ENCODE data around the gene CFHR5.

CFHR5 gene

DNA sequence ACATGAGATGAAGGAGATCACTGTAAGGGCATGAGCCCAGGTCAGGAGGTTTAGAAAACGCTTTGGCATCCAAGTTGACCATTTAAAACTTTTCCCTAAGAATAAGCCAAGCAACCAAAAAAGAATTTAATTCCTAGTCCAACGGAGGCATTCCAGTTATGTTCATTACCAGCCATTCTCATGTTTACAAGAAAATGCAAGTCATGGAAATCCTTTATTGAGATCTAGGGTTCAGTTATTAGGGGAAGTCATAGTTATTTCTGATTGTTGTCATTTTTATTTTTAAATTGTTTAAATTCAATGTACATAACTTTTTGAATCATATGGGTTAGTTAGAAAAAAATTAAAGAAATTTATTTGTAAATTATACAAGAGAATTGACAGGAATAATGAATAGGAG, 24.5 kb downstream of the CFHR5 start:
- Histone ChIP-seq H3K4ac (ENCODE audit: low read depth, low read length) (no peak overlapping the region), H3K4me3 (ENCODE audit: low read depth, low read length) (no peak overlapping the region), H3K23ac (ENCODE audit: low read length) (no peak overlapping the region), H2BK120ac (ENCODE audit: insufficient read depth, low read length, poor library complexity) (no peak overlapping the region), H3K36me3 (ENCODE audit: control insufficient read depth in 1 of 2, insufficient read depth in 2 of 2, low read length in 2 of 2) (no peaks in the 10 kb centered on the region), H2BK12ac (ENCODE audit: low read length) (no peak overlapping the region), H3K18ac (ENCODE audit: low read length) (no peak overlapping the region), H4K12ac (ENCODE audit: low read depth, low read length) (no peak overlapping the region), H3K79me1 (ENCODE audit: low read length) (no peaks in the 10 kb centered on the region), H3K9ac (ENCODE audit: low read length) (no peak overlapping the region), H2AK5ac (ENCODE audit: low read length) (no peak overlapping the region), H3K27ac (ENCODE audit: low read depth, low read length) (no peak overlapping the region), H4K91ac (ENCODE audit: low read depth, low read length) (no peak overlapping the region), H3K27me3 (ENCODE audit: insufficient read depth, low read length) (no peaks in the 10 kb centered on the region), H2AFZ (ENCODE audit: insufficient read depth, low read length, poor library complexity) (no peak overlapping the region), H3K4me1 (ENCODE audit: control insufficient read depth in 1 of 2, insufficient read depth in 2 of 2, low read length in 2 of 2) (no peaks in the 10 kb centered on the region), H4K8ac (ENCODE audit: low read depth, low read length) (no peak overlapping the region), H3K9me3 (ENCODE audit: insufficient read depth, low read depth, low read length) (no peaks in the 10 kb centered on the region), H3K4me2 (ENCODE audit: low read length) (no peak overlapping the region), H3K79me2 (ENCODE audit: control insufficient read depth, insufficient read depth, low read length, poor library complexity) (no peaks in the 10 kb centered on the region), H3K14ac (ENCODE audit: low read length) (no peak overlapping the region), H2BK5ac (ENCODE audit: low read depth, low read length, poor library complexity) (no peak overlapping the region)
- no peak for DNase-seq
- no CpG with 5 or more reads among the region's 2 CpGs for WGBS (ENCODE audit: extremely low coverage, insufficient coverage, insufficient read length)

GRCh38 chr1:197003132-197003531, 25.8 kb downstream of the CFHR5 start:
- Histone ChIP-seq H3K4me2 (ENCODE audit: low read length) (no peak overlapping the region), H3K79me1 (ENCODE audit: low read length) (no peaks in the 10 kb centered on the region), H4K8ac (ENCODE audit: low read depth, low read length) (no peak overlapping the region), H3K27me3 (ENCODE audit: insufficient read depth, low read length) (no peaks in the 10 kb centered on the region), H3K23ac (ENCODE audit: low read length) (no peak overlapping the region), H3K79me2 (ENCODE audit: control insufficient read depth, insufficient read depth, low read length, poor library complexity) (no peaks in the 10 kb centered on the region), H4K12ac (ENCODE audit: low read depth, low read length) (no peak overlapping the region), H3K9ac (ENCODE audit: low read length) (no peak overlapping the region), H3K4me3 (ENCODE audit: low read depth, low read length) (no peak overlapping the region), H2BK12ac (ENCODE audit: low read length) (no peak overlapping the region), H3K36me3 (ENCODE audit: control insufficient read depth in 1 of 2, insufficient read depth in 2 of 2, low read length in 2 of 2) (no peaks in the 10 kb centered on the region), H3K14ac (ENCODE audit: low read length) (no peak overlapping the region), H2BK120ac (ENCODE audit: insufficient read depth, low read length, poor library complexity) (no peak overlapping the region), H3K4me1 (ENCODE audit: control insufficient read depth in 1 of 2, insufficient read depth in 2 of 2, low read length in 2 of 2) (no peaks in the 10 kb centered on the region), H3K27ac (ENCODE audit: low read depth, low read length) (no peak overlapping the region), H2AFZ (ENCODE audit: insufficient read depth, low read length, poor library complexity) (no peak overlapping the region), H3K4ac (ENCODE audit: low read depth, low read length) (no peak overlapping the region), H4K91ac (ENCODE audit: low read depth, low read length) (no peak overlapping the region), H2BK5ac (ENCODE audit: low read depth, low read length, poor library complexity) (no peak overlapping the region), H2AK5ac (ENCODE audit: low read length) (no peak overlapping the region), H3K9me3 (ENCODE audit: insufficient read depth, low read depth, low read length) (no peaks in the 10 kb centered on the region), H3K18ac (ENCODE audit: low read length) (no peak overlapping the region)
- no CpG with 5 or more reads among the region's 2 CpGs for WGBS (ENCODE audit: extremely low coverage, insufficient coverage, insufficient read length)
- no peak for DNase-seq

GRCh38 chr1:197008861-197009260, 31.5 kb downstream of the CFHR5 start:
- H4K12ac ChIP-seq (ENCODE audit: low read depth, low read length) = no peak overlapping the region
- WGBS (ENCODE audit: extremely low coverage, insufficient coverage, insufficient read length) = no CpG with 5 or more reads among the region's 6 CpGs

DNA sequence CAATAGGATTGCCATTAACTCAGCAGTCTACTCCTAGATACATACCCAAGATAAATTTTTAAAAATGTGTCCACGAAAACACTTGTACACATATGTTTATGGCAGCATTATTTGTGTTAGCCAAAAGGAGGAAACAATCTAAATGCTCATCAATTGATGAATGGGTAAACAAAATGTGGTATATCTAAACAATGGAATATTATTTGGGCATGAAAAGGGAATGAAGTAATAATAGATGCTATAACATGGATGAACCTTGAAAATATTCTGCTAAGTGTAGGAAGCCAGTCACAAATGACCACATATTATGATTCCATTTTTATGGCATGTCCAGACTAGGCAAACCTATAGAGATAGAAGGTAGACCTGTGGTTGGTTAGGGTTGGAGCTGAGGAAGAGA, 34.3 kb downstream of the CFHR5 start:
- H3K27me3 ChIP-seq (ENCODE audit: insufficient read depth, low read length) = no peaks in the 10 kb centered on the region
- no peak overlapping the region for H4K8ac ChIP-seq (ENCODE audit: low read depth, low read length)
- no peaks in the 10 kb centered on the region for H3K79me1 ChIP-seq (ENCODE audit: low read length)
- H2BK5ac ChIP-seq (ENCODE audit: low read depth, low read length, poor library complexity) = no peak overlapping the region
- no peak overlapping the region for H2BK12ac ChIP-seq (ENCODE audit: low read length)
- WGBS (ENCODE audit: extremely low coverage, insufficient coverage, insufficient read length) = no CpG with 5 or more reads among the region's 1 CpG
- no peak overlapping the region for H3K4ac ChIP-seq (ENCODE audit: low read depth, low read length)
- no peak overlapping the region for H3K18ac ChIP-seq (ENCODE audit: low read length)
- no peak overlapping the region for H2BK120ac ChIP-seq (ENCODE audit: insufficient read depth, low read length, poor library complexity)
- H2AK5ac ChIP-seq (ENCODE audit: low read length) = no peak overlapping the region
- no peaks in the 10 kb centered on the region for H3K79me2 ChIP-seq (ENCODE audit: control insufficient read depth, insufficient read depth, low read length, poor library complexity)
- H3K9me3 ChIP-seq (ENCODE audit: insufficient read depth, low read depth, low read length) = no peaks in the 10 kb centered on the region
- H3K23ac ChIP-seq (ENCODE audit: low read length) = no peak overlapping the region
- H3K4me1 ChIP-seq (ENCODE audit: control insufficient read depth in 1 of 2, insufficient read depth in 2 of 2, low read length in 2 of 2) = no peaks in the 10 kb centered on the region
- no peaks in the 10 kb centered on the region for H3K36me3 ChIP-seq (ENCODE audit: control insufficient read depth in 1 of 2, insufficient read depth in 2 of 2, low read length in 2 of 2)
- H3K27ac ChIP-seq (ENCODE audit: low read depth, low read length) = no peak overlapping the region
- H4K91ac ChIP-seq (ENCODE audit: low read depth, low read length) = no peak overlapping the region
- no peak overlapping the region for H3K4me2 ChIP-seq (ENCODE audit: low read length)
- H3K14ac ChIP-seq (ENCODE audit: low read length) = no peak overlapping the region
- DNase-seq = no peak
- no peak overlapping the region for H4K12ac ChIP-seq (ENCODE audit: low read depth, low read length)
- no peak overlapping the region for H3K9ac ChIP-seq (ENCODE audit: low read length)
- H3K4me3 ChIP-seq (ENCODE audit: low read depth, low read length) = no peak overlapping the region
- H2AFZ ChIP-seq (ENCODE audit: insufficient read depth, low read length, poor library complexity) = no peak overlapping the region

More at GRCh38 chr1:197008861-197009260, 31.5 kb downstream of the CFHR5 start:
- H2BK5ac ChIP-seq (ENCODE audit: low read depth, low read length, poor library complexity) = no peak overlapping the region
- H3K79me1 ChIP-seq (ENCODE audit: low read length) = no peaks in the 10 kb centered on the region
- H2BK12ac ChIP-seq (ENCODE audit: low read length) = no peak overlapping the region
- H3K4ac ChIP-seq (ENCODE audit: low read depth, low read length) = no peak overlapping the region
- H3K27ac ChIP-seq (ENCODE audit: low read depth, low read length) = no peak overlapping the region
- no peak overlapping the region for H3K4me2 ChIP-seq (ENCODE audit: low read length)
- H2AK5ac ChIP-seq (ENCODE audit: low read length) = no peak overlapping the region
- H3K14ac ChIP-seq (ENCODE audit: low read length) = no peak overlapping the region
- no peaks in the 10 kb centered on the region for H3K36me3 ChIP-seq (ENCODE audit: control insufficient read depth in 1 of 2, insufficient read depth in 2 of 2, low read length in 2 of 2)
- H2BK120ac ChIP-seq (ENCODE audit: insufficient read depth, low read length, poor library complexity) = no peak overlapping the region
- no peak overlapping the region for H2AFZ ChIP-seq (ENCODE audit: insufficient read depth, low read length, poor library complexity)
- H3K9me3 ChIP-seq (ENCODE audit: insufficient read depth, low read depth, low read length) = no peaks in the 10 kb centered on the region
- H3K23ac ChIP-seq (ENCODE audit: low read length) = no peak overlapping the region
- no peaks in the 10 kb centered on the region for H3K27me3 ChIP-seq (ENCODE audit: insufficient read depth, low read length)
- no peak for DNase-seq
- H3K4me3 ChIP-seq (ENCODE audit: low read depth, low read length) = no peak overlapping the region
- no peaks in the 10 kb centered on the region for H3K4me1 ChIP-seq (ENCODE audit: control insufficient read depth in 1 of 2, insufficient read depth in 2 of 2, low read length in 2 of 2)
- H3K18ac ChIP-seq (ENCODE audit: low read length) = no peak overlapping the region
- no peak overlapping the region for H4K8ac ChIP-seq (ENCODE audit: low read depth, low read length)
- no peak overlapping the region for H3K9ac ChIP-seq (ENCODE audit: low read length)
- H4K91ac ChIP-seq (ENCODE audit: low read depth, low read length) = no peak overlapping the region
- no peaks in the 10 kb centered on the region for H3K79me2 ChIP-seq (ENCODE audit: control insufficient read depth, insufficient read depth, low read length, poor library complexity)

Measured in trophoblast cell (in vitro differentiated cells and primary cell).